KMS-11 (cell line): ENCODE measurements around the gene MRPL9.

Experiments
- H2AFZ ChIP-seq: fragments of 200-600 bp; sonication (generic); 2 replicates; pipeline ENCODE4 v1.6.1; 2016; ENCODE audit warnings: antibody characterized with exemption, mixed run types, low read depth
- H3K27ac ChIP-seq: fragments of 200-600 bp; sonication (generic); 2 replicates; pipeline ENCODE4 v1.6.1; 2016; ENCODE audit warnings: mild to moderate bottlenecking, mixed run types
- H3K27me3 ChIP-seq: fragments of 200-600 bp; sonication (generic); 2 replicates; pipeline ENCODE4 v1.6.1; 2017; ENCODE audit warnings: mild to moderate bottlenecking, low read depth, mixed run types, moderate library complexity; ENCODE audit not compliant: insufficient read depth
- H3K36me3 ChIP-seq: fragments of 200-600 bp; sonication (generic); 2 replicates; pipeline ENCODE4 v1.6.1; 2017; ENCODE audit warnings: mild to moderate bottlenecking, mixed run types; ENCODE audit not compliant: insufficient read depth
- H3K4me1 ChIP-seq: fragments of 200-600 bp; sonication (generic); 2 replicates; pipeline ENCODE4 v1.6.1; 2016; ENCODE audit warnings: mild to moderate bottlenecking, low read depth, mixed run types; ENCODE audit not compliant: poor library complexity, severe bottlenecking
- H3K4me2 ChIP-seq: fragments of 200-600 bp; sonication (generic); 2 replicates; pipeline ENCODE4 v1.7.0; 2016; ENCODE audit warnings: mild to moderate bottlenecking, mixed run types
- H3K4me3 ChIP-seq: fragments of 200-600 bp; sonication (generic); IDR thresholded peaks from 2 replicates; pipeline ENCODE4 v1.6.1; 2017; ENCODE audit warnings: low read depth, low read length, mixed read lengths; ENCODE audit not compliant: insufficient read depth
- H3K79me2 ChIP-seq: fragments of 200-600 bp; sonication (generic); 2 replicates; pipeline ENCODE4 v1.6.1; 2016; ENCODE audit warnings: low read depth, mixed run types; ENCODE audit not compliant: insufficient read depth
- H3K9ac ChIP-seq: fragments of 200-600 bp; sonication (generic); 2 replicates; pipeline ENCODE4 v1.6.1; 2016; ENCODE audit warnings: mild to moderate bottlenecking, mixed run types
- H4K20me1 ChIP-seq: fragments of 200-600 bp; sonication (generic); 2 replicates; pipeline ENCODE4 v1.6.1; 2016; ENCODE audit warnings: mild to moderate bottlenecking, mixed run types; ENCODE audit not compliant: insufficient read depth
- CTCF ChIP-seq: fragments of 200-600 bp; sonication (generic); conservative IDR thresholded peaks from 2 replicates; pipeline ENCODE4 v1.6.1; 2017; ENCODE audit warnings: low read depth, mild to moderate bottlenecking, antibody characterized with exemption, low read length, moderate library complexity, mixed read lengths

The MRPL9 gene

GRCh38 chr1:151801310-151801820 is 38.1 kb upstream of the MRPL9 start:
- Histone ChIP-seq H4K20me1 (no peaks in the 10 kb centered on the region), H2AFZ (no peak overlapping the region), H3K36me3 (no peaks in the 10 kb centered on the region), H3K9ac (no peak overlapping the region), H3K4me3 (no peak overlapping the region), H3K27ac (no peak overlapping the region), H3K27me3 (peaks cover 26% of the 10 kb centered on the region; the same call in 1 of the 2 replicates), H3K4me1 (no peaks in the 10 kb centered on the region), H3K4me2 (no peak overlapping the region), H3K79me2 (no peaks in the 10 kb centered on the region)
- no peak for TF ChIP-seq CTCF

- no peaks in the 10 kb centered on the region for H3K36me3 ChIP-seq
- peaks cover 21% of the 10 kb centered on the region; the same call in 1 of the 2 replicates for H3K27me3 ChIP-seq
- H2AFZ ChIP-seq = no peak overlapping the region
Observed at GRCh38 chr1:151800830-151801229, 37.5 kb upstream of the MRPL9 start.

GRCh38 chr1:151799179-151800022 is 36.1 kb upstream of the MRPL9 start:
- no peak overlapping the region for H2AFZ ChIP-seq
- no peak overlapping the region for H3K9ac ChIP-seq
- no peak overlapping the region for H3K4me3 ChIP-seq
- no peak overlapping the region for H3K4me2 ChIP-seq
- no peak for TF ChIP-seq CTCF
- H3K4me1 ChIP-seq = no peaks in the 10 kb centered on the region
- no peaks in the 10 kb centered on the region for H4K20me1 ChIP-seq
- H3K27me3 ChIP-seq = peaks cover 9% of the 10 kb centered on the region; the same call in 1 of the 2 replicates
- H3K79me2 ChIP-seq = no peaks in the 10 kb centered on the region
- no peak overlapping the region for H3K27ac ChIP-seq
- no peaks in the 10 kb centered on the region for H3K36me3 ChIP-seq

More at GRCh38 chr1:151800830-151801229, 37.5 kb upstream of the MRPL9 start:
- no peak overlapping the region for H3K27ac ChIP-seq
- H4K20me1 ChIP-seq = no peaks in the 10 kb centered on the region
- TF ChIP-seq CTCF = no peak
- H3K4me2 ChIP-seq = no peak overlapping the region
- no peaks in the 10 kb centered on the region for H3K79me2 ChIP-seq
- no peak overlapping the region for H3K9ac ChIP-seq
- no peak overlapping the region for H3K4me3 ChIP-seq
- no peaks in the 10 kb centered on the region for H3K4me1 ChIP-seq

GRCh38 chr1:151798571-151798970 is 35.3 kb upstream of the MRPL9 start:
- Histone ChIP-seq H4K20me1 (no peaks in the 10 kb centered on the region), H3K27me3 (peaks cover 6% of the 10 kb centered on the region; the same call in 1 of the 2 replicates), H2AFZ (no peak overlapping the region)

More at GRCh38 chr1:151798571-151798970, 35.3 kb upstream of the MRPL9 start:
- no peak overlapping the region for H3K9ac ChIP-seq
- no peaks in the 10 kb centered on the region for H3K4me1 ChIP-seq
- no peak for TF ChIP-seq CTCF
- H3K36me3 ChIP-seq = no peaks in the 10 kb centered on the region
- H3K4me3 ChIP-seq = no peak overlapping the region
- H3K4me2 ChIP-seq = no peak overlapping the region
- H3K79me2 ChIP-seq = no peaks in the 10 kb centered on the region
- H3K27ac ChIP-seq = no peak overlapping the region
